H9 (cell line): ENCODE data around the gene ISCA1. TPM values are rescaled to one million over a fixed set of nuclear protein-coding genes. Genes with fewer than 3 reads are reported as not detected.
"Not testable (repeated sequence)": the region's sequence is repeated elsewhere in the genome, so short reads cannot be mapped to it uniquely, and the experiment has no call there.

ENCODE experiments used
- DNase-seq: peaks from one replicate; pipeline ENCODE4 v3.0.0-alpha.2; 2017
- H2AFZ ChIP-seq: one replicate; pipeline ENCODE4 v1.6.1; 2013; ENCODE audit warnings: mild to moderate bottlenecking, low read length, control low read depth, moderate library complexity
- H2AK5ac ChIP-seq: 2 replicates; pipeline ENCODE4 v1.6.1; 2013; ENCODE audit warnings: low read length, control low read depth, mixed read lengths; ENCODE audit not compliant: insufficient read length
- H2BK120ac ChIP-seq: one replicate; pipeline ENCODE4 v1.6.1; 2013; ENCODE audit warnings: low read depth, mild to moderate bottlenecking, low read length, control low read depth, inconsistent platforms; ENCODE audit not compliant: poor library complexity, severe bottlenecking
- H2BK12ac ChIP-seq: 2 replicates; pipeline ENCODE4 v1.6.1; 2013; ENCODE audit warnings: low read length, control low read depth, mixed read lengths, low read depth; ENCODE audit not compliant: insufficient read length
- H2BK15ac ChIP-seq: 2 replicates; pipeline ENCODE4 v1.6.1; 2013; ENCODE audit warnings: low read depth, low read length, control low read depth
- H2BK20ac ChIP-seq: one replicate; pipeline ENCODE4 v1.6.1; 2013; ENCODE audit warnings: low read depth, mild to moderate bottlenecking, low read length, control low read depth, inconsistent platforms; ENCODE audit not compliant: poor library complexity, severe bottlenecking
- H2BK5ac ChIP-seq: 2 replicates; pipeline ENCODE4 v1.6.1; 2013; ENCODE audit warnings: low read length, control low read depth, mixed read lengths; ENCODE audit not compliant: insufficient read length
- H3K14ac ChIP-seq: 2 replicates; pipeline ENCODE4 v1.6.1; 2013; ENCODE audit warnings: low read length, control low read depth; ENCODE audit not compliant: insufficient read depth
- H3K18ac ChIP-seq: 2 replicates; pipeline ENCODE4 v1.6.1; 2013; ENCODE audit warnings: low read depth, mild to moderate bottlenecking, mixed read lengths, low read length, control low read depth; ENCODE audit not compliant: insufficient read length
- H3K23ac ChIP-seq: 2 replicates; pipeline ENCODE4 v1.6.1; 2013; ENCODE audit warnings: low read length, control low read depth, mixed read lengths, low read depth; ENCODE audit not compliant: insufficient read length
- H3K23me2 ChIP-seq: 2 replicates; pipeline ENCODE4 v1.6.1; 2013; ENCODE audit warnings: low read depth, mild to moderate bottlenecking, mixed read lengths, low read length, control low read depth; ENCODE audit not compliant: insufficient read length, poor library complexity, severe bottlenecking
- H3K27ac ChIP-seq: 2 replicates; pipeline ENCODE4 v1.5.1; 2013; ENCODE audit warnings: low read length, control low read depth, mixed read lengths, low read depth; ENCODE audit not compliant: insufficient read length
- H3K27me3 ChIP-seq: 2 replicates; pipeline ENCODE4 v1.6.1; 2013; ENCODE audit warnings: low read length, control low read depth, inconsistent platforms; ENCODE audit not compliant: insufficient read depth
- H3K4ac ChIP-seq: 2 replicates; pipeline ENCODE4 v1.6.1; 2013; ENCODE audit warnings: low read depth, mild to moderate bottlenecking, control low read depth, inconsistent platforms, low read length, moderate library complexity
- H3K4me1 ChIP-seq: 2 replicates; pipeline ENCODE4 v1.6.1; 2013; ENCODE audit warnings: low read length, control low read depth, inconsistent platforms; ENCODE audit not compliant: insufficient read depth
- H3K4me2 ChIP-seq: 2 replicates; pipeline ENCODE4 v1.6.1; 2013; ENCODE audit warnings: low read length, control low read depth, mixed read lengths; ENCODE audit not compliant: insufficient read length, insufficient read depth
- H3K56ac ChIP-seq: 2 replicates; pipeline ENCODE4 v1.6.1; 2013; ENCODE audit warnings: low read depth, mild to moderate bottlenecking, mixed read lengths, low read length, control low read depth; ENCODE audit not compliant: insufficient read length
- H3K79me1 ChIP-seq: 2 replicates; pipeline ENCODE4 v1.6.1; 2013; ENCODE audit warnings: low read depth, mild to moderate bottlenecking, moderate library complexity, low read length, control low read depth, inconsistent platforms; ENCODE audit not compliant: insufficient read depth, poor library complexity, severe bottlenecking
- H3K79me2 ChIP-seq: 2 replicates; pipeline ENCODE4 v1.6.1; 2013; ENCODE audit warnings: low read length, control low read depth, inconsistent platforms; ENCODE audit not compliant: insufficient read depth
- H3K9ac ChIP-seq: 2 replicates; pipeline ENCODE4 v1.6.1; 2013; ENCODE audit warnings: low read length, control low read depth, mixed read lengths; ENCODE audit not compliant: insufficient read length; ENCODE audit errors: extremely low read depth
- H3K9me3 ChIP-seq: one replicate; pipeline ENCODE4 v1.6.1; 2013; ENCODE audit warnings: low read depth, low read length, inconsistent platforms; ENCODE audit not compliant: control insufficient read depth
- H3T11ph ChIP-seq: one replicate; pipeline ENCODE4 v1.6.1; 2013; ENCODE audit warnings: mild to moderate bottlenecking, low read length, control low read depth, inconsistent platforms
- H4K20me1 ChIP-seq: one replicate; pipeline ENCODE4 v1.6.1; 2013; ENCODE audit not compliant: control insufficient read depth, insufficient read length, insufficient read depth
- H4K5ac ChIP-seq: 2 replicates; pipeline ENCODE4 v1.6.1; 2013; ENCODE audit warnings: low read depth, mild to moderate bottlenecking, mixed read lengths, low read length, control low read depth; ENCODE audit not compliant: insufficient read length
- H4K8ac ChIP-seq: replicated peaks from 2 replicates; pipeline ENCODE4 v1.6.1; 2013; ENCODE audit warnings: low read length, control low read depth, mixed read lengths, low read depth; ENCODE audit not compliant: insufficient read length
- H4K91ac ChIP-seq: 2 replicates; pipeline ENCODE4 v1.6.1; 2013; ENCODE audit warnings: low read depth, mild to moderate bottlenecking, moderate library complexity, mixed read lengths, low read length, control low read depth; ENCODE audit not compliant: insufficient read length
- H3K27ac Mint-ChIP-seq, 3 experiments: 2 replicates in 2 of 3; 3 replicates in 1 of 3; pipeline ENCODE4 v1.8.0; 2020 to 2021; ENCODE audit warnings: mixed read lengths in 3 of 3, mild to moderate bottlenecking in 1 of 3, moderate library complexity in 1 of 3
- H3K27me3 Mint-ChIP-seq: 2 replicates; pipeline ENCODE4 v1.8.0; 2021; ENCODE audit warnings: low read depth, mild to moderate bottlenecking, moderate library complexity, mixed read lengths
- H3K36me3 Mint-ChIP-seq, 3 experiments: 2 replicates in 2 of 3; 3 replicates in 1 of 3; pipeline ENCODE4 v1.8.0; 2020 to 2021; ENCODE audit warnings: low read depth in 3 of 3, mixed read lengths in 3 of 3; ENCODE audit not compliant: insufficient read depth in 1 of 3
- H3K4me1 Mint-ChIP-seq, 2 experiments: 2 replicates each; pipeline ENCODE4 v1.8.0; 2020; ENCODE audit warnings: mixed read lengths in 2 of 2
- H3K4me3 Mint-ChIP-seq, 2 experiments: 2 replicates in 1 of 2; 3 replicates in 1 of 2; pipeline ENCODE4 v1.8.0; 2020 to 2021; ENCODE audit warnings: mild to moderate bottlenecking in 2 of 2, mixed read lengths in 2 of 2, moderate library complexity in 1 of 2
- H3K9me3 Mint-ChIP-seq, 2 experiments: 2 replicates in 1 of 2; 3 replicates in 1 of 2; pipeline ENCODE4 v1.8.0; 2020; ENCODE audit warnings: mild to moderate bottlenecking in 2 of 2, mixed read lengths in 2 of 2, moderate library complexity in 1 of 2
- WGBS: extraction: QIAGEN DNeasy Blood & Tissue Kit; methylation state at CpG from one replicate; pipeline ENCODE4 v1.1.7; 2013; ENCODE audit warnings: missing lambda C conversion rate, low lambda C conversion rate, mixed read lengths; ENCODE audit not compliant: insufficient read length; ENCODE audit errors: extremely low coverage; 5-methylcytosine and 5-hydroxymethylcytosine counted together
- total RNA-seq: library from RNA; stranded (reverse); gene quantifications from 2 replicates; pipeline ENCODE4 v1.2.1, GENCODE V29; 2021
- TF ChIP-seq, protein P1 (sequence below): fragments of 200-600 bp; sonication (generic); conservative IDR thresholded peaks from 3 replicates; pipeline ENCODE4 v1.8.0; 2021; ENCODE audit warnings: antibody characterized with exemption, mild to moderate bottlenecking

ISCA1 gene
- total RNA-seq, 1 experiment from 2014 or later: 33.3 TPM

DNA sequence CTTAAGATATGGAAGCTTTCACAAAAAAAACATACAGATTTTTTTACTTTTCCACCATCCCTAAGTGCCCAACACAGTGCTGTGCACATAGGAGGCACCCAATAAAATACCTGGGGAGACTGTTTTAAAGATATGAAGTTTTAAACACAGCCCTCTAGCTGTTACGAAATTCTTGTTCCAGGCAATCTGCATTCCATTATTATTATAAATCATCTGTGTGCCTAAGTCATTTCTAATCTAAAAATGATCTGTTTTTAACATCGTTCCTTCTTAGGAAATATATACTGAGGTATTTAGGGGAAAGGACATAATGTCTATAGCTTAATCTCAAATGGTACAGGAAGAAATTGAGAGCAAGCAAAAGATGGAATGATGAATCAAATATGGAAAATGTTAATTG is 32.7 kb upstream of the ISCA1 start:
- Histone ChIP-seq H3K4me1 (no peaks in the 10 kb centered on the region), H2AK5ac (no peak overlapping the region), H2BK120ac (no peak overlapping the region), H3K27me3 (no peaks in the 10 kb centered on the region), H3K4me2 (no peak overlapping the region), H3K79me1 (no peaks in the 10 kb centered on the region), H3T11ph (no peak overlapping the region), H2AFZ (no peak overlapping the region), H4K5ac (no peak overlapping the region), H4K20me1 (no peaks in the 10 kb centered on the region), H3K23me2 (no peaks in the 10 kb centered on the region), H2BK20ac (no peak overlapping the region), H2BK12ac (no peak overlapping the region), H3K27ac (no peak overlapping the region), H2BK5ac (no peak overlapping the region), H3K79me2 (no peaks in the 10 kb centered on the region), H3K18ac (no peak overlapping the region), H3K9ac (no peak overlapping the region), H3K56ac (no peak overlapping the region), H3K4ac (no peak overlapping the region), H3K14ac (no peak overlapping the region), H4K8ac (no peak overlapping the region), H4K91ac (no peak overlapping the region), H2BK15ac (no peak overlapping the region), H3K23ac (no peak overlapping the region), H3K9me3 (no peaks in the 10 kb centered on the region)
- WGBS: no CpG with 5 or more reads among the region's 2 CpGs
- no peaks in the 10 kb centered on the region for H3K4me1 Mint-ChIP-seq
- no peak overlapping the region for H3K27ac Mint-ChIP-seq
- DNase-seq: no peak
- peaks cover 40 to 76% (median 59%) of the 10 kb centered on the region in 3 experiments for H3K36me3 Mint-ChIP-seq
- no peaks in the 10 kb centered on the region for H3K27me3 Mint-ChIP-seq
- TF ChIP-seq, protein P1, sequence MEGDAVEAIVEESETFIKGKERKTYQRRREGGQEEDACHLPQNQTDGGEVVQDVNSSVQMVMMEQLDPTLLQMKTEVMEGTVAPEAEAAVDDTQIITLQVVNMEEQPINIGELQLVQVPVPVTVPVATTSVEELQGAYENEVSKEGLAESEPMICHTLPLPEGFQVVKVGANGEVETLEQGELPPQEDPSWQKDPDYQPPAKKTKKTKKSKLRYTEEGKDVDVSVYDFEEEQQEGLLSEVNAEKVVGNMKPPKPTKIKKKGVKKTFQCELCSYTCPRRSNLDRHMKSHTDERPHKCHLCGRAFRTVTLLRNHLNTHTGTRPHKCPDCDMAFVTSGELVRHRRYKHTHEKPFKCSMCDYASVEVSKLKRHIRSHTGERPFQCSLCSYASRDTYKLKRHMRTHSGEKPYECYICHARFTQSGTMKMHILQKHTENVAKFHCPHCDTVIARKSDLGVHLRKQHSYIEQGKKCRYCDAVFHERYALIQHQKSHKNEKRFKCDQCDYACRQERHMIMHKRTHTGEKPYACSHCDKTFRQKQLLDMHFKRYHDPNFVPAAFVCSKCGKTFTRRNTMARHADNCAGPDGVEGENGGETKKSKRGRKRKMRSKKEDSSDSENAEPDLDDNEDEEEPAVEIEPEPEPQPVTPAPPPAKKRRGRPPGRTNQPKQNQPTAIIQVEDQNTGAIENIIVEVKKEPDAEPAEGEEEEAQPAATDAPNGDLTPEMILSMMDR: no peak
- H3K4me3 Mint-ChIP-seq: no peak overlapping the region
- peaks cover 9 to 10% of the 10 kb centered on the region in 2 experiments for H3K9me3 Mint-ChIP-seq

DNA sequence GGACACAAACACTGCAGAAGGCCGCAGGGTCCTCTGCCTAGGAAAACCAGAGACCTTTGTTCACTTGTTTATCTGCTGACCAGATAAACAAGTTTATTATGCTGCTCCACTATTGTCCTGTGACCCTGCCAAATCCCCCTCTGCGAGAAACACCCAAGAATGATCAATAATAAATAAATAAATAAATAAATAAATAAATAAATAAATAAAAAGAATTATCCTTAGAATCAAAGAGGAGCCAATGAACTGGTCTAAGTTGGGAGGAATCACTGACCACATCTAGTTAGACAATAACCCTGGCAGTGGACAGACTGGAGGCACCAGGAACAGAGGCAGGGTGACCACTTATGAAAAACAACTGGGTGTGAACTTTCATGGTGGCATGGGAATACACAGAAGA is 30.6 kb upstream of the ISCA1 start:
- not testable (repeated sequence) for H4K91ac ChIP-seq, H3T11ph ChIP-seq, DNase-seq, H3K4me2 ChIP-seq, H3K23ac ChIP-seq, H3K9me3 Mint-ChIP-seq, H2BK20ac ChIP-seq, H3K27me3 ChIP-seq, H2AFZ ChIP-seq, H3K79me2 ChIP-seq, H4K5ac ChIP-seq, H3K27ac ChIP-seq, H3K79me1 ChIP-seq, H3K23me2 ChIP-seq, H3K27me3 Mint-ChIP-seq, H2BK12ac ChIP-seq, H3K9ac ChIP-seq, H3K14ac ChIP-seq, H2BK15ac ChIP-seq, H2BK120ac ChIP-seq, H2AK5ac ChIP-seq, H3K9me3 ChIP-seq, H3K4me1 Mint-ChIP-seq, H2BK5ac ChIP-seq, H3K27ac Mint-ChIP-seq, H4K20me1 ChIP-seq, H3K4me1 ChIP-seq, H3K56ac ChIP-seq, H3K4ac ChIP-seq, H3K4me3 Mint-ChIP-seq, H3K18ac ChIP-seq, H4K8ac ChIP-seq
- H3K36me3 Mint-ChIP-seq: peaks cover 52 to 78% (median 68%) of the 10 kb centered on the region in 3 experiments
- no CpG with 5 or more reads among the region's 2 CpGs for WGBS
